ENCODE results near the gene RARRES1.

GRCh38 chr3:158737410-158737809, 5.2 kb upstream of the RARRES1 start:
- no peak for TF ChIP-seq POLR2AphosphoS5 (IDR thresholded peaks at IDR 0.05)
- no peak for TF ChIP-seq CTCF (IDR thresholded peaks at IDR 0.05)

Data from prostate gland (tissue), 2 donors.